NB4 (cell line): ENCODE measurements around the gene DIP2C.

Experiments used
- DNase-seq: peaks from one replicate; pipeline ENCODE4 v3.0.0; 2010; ENCODE audit warnings: low read depth
- H3K4me3 ChIP-seq: one replicate; pipeline ENCODE4 v1.5.1; 2011; ENCODE audit warnings: mild to moderate bottlenecking, low read depth, low read length, moderate library complexity
- CTCF ChIP-seq: IDR thresholded peaks from one replicate; pipeline ENCODE4 v1.5.1; 2012; ENCODE audit warnings: low read depth, low read length
- MYC ChIP-seq: IDR thresholded peaks from 2 replicates; pipeline ENCODE4 v1.6.1; 2011; ENCODE audit warnings: low read depth, low read length
- POLR2A ChIP-seq: IDR thresholded peaks from 2 replicates; pipeline ENCODE4 v1.6.1; 2011; ENCODE audit warnings: mild to moderate bottlenecking; ENCODE audit not compliant: insufficient read length; ENCODE audit errors: extremely low read depth
- TF ChIP-seq, protein P1 (sequence below): IDR thresholded peaks from 2 replicates; pipeline ENCODE4 v1.6.1; 2011; ENCODE audit warnings: low read depth, low read length

The DIP2C gene

DNA sequence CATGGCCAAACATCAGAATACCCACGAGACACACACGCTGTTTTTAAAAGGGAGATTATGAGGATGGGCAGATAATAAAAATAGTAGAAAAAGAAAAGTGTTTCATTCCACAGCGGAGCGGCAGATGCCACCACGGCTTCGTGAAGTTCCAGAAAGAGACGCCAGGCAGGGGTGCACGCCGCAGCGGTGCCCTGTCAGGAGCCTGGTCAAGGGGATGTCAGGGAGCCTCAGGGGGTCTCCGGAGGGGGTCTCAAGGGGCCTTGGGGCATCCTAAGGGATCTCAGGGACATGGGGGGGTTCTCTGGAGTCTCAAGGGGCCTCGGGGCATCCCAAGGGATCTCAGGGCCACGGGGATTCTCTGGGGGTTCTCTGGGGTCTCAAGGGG lies 300.8 kb downstream of the DIP2C start:
- no peak for TF ChIP-seq POLR2A
- TF ChIP-seq, protein P1, sequence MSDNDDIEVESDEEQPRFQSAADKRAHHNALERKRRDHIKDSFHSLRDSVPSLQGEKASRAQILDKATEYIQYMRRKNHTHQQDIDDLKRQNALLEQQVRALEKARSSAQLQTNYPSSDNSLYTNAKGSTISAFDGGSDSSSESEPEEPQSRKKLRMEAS: no peak
- no peak for TF ChIP-seq CTCF
- no peak for TF ChIP-seq MYC
- no peak for DNase-seq
- H3K4me3 ChIP-seq: no peak overlapping the region

DNA sequence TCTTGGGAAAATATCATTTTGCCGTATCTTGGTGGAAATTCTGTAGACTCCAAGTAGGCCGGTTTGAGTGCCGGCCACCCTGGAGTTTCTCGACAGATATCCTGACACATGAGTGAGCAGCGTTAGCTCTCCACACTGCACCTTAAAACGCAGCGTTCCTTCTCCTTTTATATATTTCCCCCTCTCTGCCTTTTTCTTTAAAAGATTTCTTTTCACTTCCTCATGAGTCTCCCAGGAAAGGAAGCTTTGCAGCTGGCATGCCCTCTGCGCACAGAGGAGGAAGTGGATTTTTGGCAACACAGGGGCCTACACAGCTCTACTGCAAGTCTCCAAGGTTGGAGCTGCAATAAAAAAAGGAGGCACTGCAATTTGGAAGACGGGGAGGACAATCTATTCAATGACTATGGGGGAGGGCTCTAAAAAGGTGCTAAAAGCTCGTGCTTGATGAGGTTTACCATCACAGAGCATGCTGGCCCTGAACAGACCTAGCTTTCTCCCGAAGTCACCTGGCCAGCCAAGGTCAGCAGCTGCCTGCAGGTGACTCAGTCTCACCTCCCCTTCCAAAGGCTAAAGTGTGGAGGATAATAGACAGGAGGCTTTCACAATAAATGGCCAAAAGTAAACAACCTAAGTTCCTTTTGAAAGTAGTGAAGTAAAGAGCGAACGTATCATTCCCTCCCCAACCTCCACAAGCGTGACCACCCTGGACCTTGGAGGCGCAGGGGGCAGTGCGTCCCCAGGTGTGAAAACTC lies 301.4 kb downstream of the DIP2C start:
- H3K4me3 ChIP-seq: no peak overlapping the region
- peak; percentile 69 for DNase-seq
- TF ChIP-seq MYC: no peak
- TF ChIP-seq, protein P1: no peak
- TF ChIP-seq POLR2A: no peak
- TF ChIP-seq CTCF: no peak

DNA sequence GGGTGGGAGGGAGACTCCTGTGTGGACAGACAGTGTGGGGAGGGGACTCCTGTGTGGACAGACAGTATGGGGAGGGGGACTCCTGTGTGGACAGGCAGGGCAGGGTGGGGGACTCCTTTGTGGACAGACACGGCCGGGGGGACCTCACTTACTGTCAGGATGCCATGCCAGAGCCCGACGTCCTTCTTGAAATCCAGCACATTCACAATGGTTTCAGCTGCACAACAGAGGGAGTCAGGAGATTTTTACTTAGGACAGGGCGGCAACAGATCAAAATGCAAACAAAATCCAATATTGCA lies 301.9 kb downstream of the DIP2C start:
- no peak for TF ChIP-seq CTCF
- TF ChIP-seq, protein P1: no peak
- no peak overlapping the region for H3K4me3 ChIP-seq
- no peak for DNase-seq

DNA sequence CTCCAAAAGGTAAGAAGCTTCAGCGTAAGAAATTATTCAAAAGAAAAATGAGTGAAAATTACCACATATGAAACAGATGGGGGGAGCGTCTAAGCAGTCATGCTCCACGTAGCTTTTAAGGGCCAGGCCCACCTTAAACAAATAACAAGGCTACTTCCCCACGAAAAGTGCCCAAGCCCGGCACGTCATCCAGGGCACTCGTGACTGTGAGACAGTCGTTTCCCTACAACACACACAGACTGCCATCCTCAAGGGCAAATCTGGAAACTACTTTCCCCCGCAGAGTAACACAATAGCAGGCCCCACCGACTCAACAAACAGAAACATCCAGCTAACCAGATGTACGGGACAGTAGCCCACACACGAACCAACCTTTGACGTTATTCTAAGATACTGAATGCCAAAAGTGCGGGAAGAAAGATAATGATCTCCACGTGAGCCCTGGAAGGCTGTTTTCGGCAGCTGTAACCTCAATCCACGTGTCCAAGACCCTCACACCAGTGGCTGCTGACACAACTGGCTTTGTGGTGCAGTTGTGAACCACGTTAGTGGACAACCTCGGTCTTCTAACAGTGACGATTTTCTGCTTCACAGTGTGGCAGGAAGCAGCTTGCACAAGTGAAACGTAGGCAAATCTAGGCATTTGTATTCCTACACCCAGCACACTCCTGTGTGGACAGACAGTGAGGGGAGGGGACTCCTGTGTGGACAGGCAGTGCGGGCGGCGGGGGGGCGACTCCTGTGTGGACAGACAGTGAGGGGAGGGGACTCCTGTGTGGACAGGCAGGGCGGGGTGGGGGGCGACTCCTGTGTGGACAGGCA lies 302.5 kb downstream of the DIP2C start:
- no peak for DNase-seq
- TF ChIP-seq CTCF (no peak), MYC (no peak), POLR2A (no peak)
- TF ChIP-seq, protein P1: no peak
- H3K4me3 ChIP-seq: no peak overlapping the region

DNA sequence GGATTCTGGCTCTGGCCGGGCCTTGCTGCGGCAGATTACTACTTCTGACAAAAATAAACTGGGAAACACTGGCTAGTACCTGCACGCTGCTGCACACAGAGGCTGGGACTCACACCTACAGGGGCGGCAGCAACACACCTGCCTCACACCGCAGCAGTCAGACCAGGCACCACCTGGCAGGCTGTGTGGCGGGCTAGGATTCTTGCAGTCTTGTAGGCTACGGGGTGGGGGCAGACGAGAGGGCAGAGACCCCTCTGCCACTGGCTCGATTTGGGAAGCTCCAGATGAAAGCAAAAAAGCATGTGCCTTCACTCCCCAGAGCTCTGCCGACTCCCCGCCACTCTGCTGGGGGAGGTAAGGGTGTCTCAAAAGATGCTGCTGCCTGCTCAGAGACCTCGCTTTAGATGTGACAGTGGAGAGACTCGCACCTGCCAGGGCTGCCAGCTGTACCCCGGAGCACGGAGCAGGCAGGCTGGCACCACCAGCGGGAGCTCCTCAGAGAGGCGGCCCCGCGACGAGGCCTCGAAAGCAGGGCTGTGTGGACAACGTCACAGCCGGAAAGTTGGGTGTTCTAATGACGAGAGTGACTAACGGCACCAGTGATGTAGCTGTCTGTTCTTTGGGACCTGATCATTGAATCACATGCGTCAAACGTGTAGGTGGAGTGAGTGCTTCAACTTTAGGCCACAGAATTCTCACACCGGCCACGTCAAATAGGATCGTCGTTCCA lies 303.7 kb downstream of the DIP2C start:
- DNase-seq: no peak
- H3K4me3 ChIP-seq: no peak overlapping the region
- TF ChIP-seq, protein P1: no peak
- no peak for TF ChIP-seq POLR2A
- TF ChIP-seq CTCF: no peak
- TF ChIP-seq MYC: no peak
